K562 (cell line): Measurements from ENCODE around the gene MLC1. TPM values are rescaled to one million over a fixed set of nuclear protein-coding genes. Genes with fewer than 3 reads are reported as not detected.

ENCODE experiments used
- GTF2E2 ChIP-seq: fragments of 200-800 bp; sonication (Bioruptor generic); IDR thresholded peaks from 2 replicates; pipeline ENCODE4 v1.6.1; 2016; ENCODE audit warnings: missing genetic modification characterization, missing compliant biosample characterization
- KAT2B ChIP-seq: IDR thresholded peaks from one replicate; pipeline ENCODE4 v1.6.1; 2012; ENCODE audit warnings: low read depth, mild to moderate bottlenecking, control low read depth, inconsistent platforms, low read length, moderate library complexity
- RBM22 ChIP-seq: fragments of 200-400 bp; formaldehyde crosslinking; IDR thresholded peaks from 2 replicates; pipeline ENCODE4 v1.6.1; 2018; ENCODE audit warnings: low read length, low read depth; ENCODE audit not compliant: poor library complexity, severe bottlenecking
- SAP30 ChIP-seq: fragments of 200-600 bp; sonication (generic); IDR thresholded peaks from 2 replicates; pipeline ENCODE4 v1.6.1; 2012; ENCODE audit warnings: borderline replicate concordance, low read depth, mild to moderate bottlenecking, moderate library complexity, low read length, control low read depth, inconsistent platforms; ENCODE audit not compliant: insufficient read depth, poor library complexity, severe bottlenecking
- ZNF23 ChIP-seq: fragments of 250-450 bp; sonication (Bioruptor Pico); IDR thresholded peaks from 2 replicates; pipeline ENCODE4 v1.4.0; 2020; ENCODE audit warnings: mild to moderate bottlenecking
- ZNF551 ChIP-seq: fragments of 250-450 bp; sonication (Bioruptor Pico); IDR thresholded peaks from 2 replicates; pipeline ENCODE4 v1.5.0; 2021; ENCODE audit warnings: mild to moderate bottlenecking, moderate library complexity
- ZNF780A ChIP-seq: fragments of 250-450 bp; sonication (Bioruptor Pico); IDR thresholded peaks from 2 replicates; pipeline ENCODE4 v1.5.0; 2021; ENCODE audit warnings: mild to moderate bottlenecking
- polyA plus RNA-seq, 8 experiments: library from polyadenylated mRNA; depleted of rRNA in 4 of 8; stranded (reverse) in 5 of 8; unstranded in 3 of 8; fragments of >200 nt; fragmentation: Nextera tagmentation in 2 of 8; fragmentation: Illumina TruSeq in 1 of 8; extraction: Ambion mirVana in 2 of 8; extraction: Trizol in 1 of 8; gene quantifications; 2 replicates each; pipeline versions ENCODE4 v1.2.1 to v1.2.3, GENCODE V29; 2011 to 2014; ENCODE audit warnings: inconsistent platforms in 1 of 8, missing spikeins in 1 of 8
- total RNA-seq, 7 experiments: library from RNA; depleted of rRNA in 6 of 7; stranded (reverse); fragments of >200 nt in 6 of 7; fragmentation: Illumina TruSeq in 2 of 7; extraction: Trizol in 2 of 7; gene quantifications; 2 replicates each; pipeline versions ENCODE4 v1.2.1 to v1.2.3, GENCODE V29; 2011 to 2021; ENCODE audit warnings: low replicate concordance in 1 of 7
- TF ChIP-seq, protein P1 (sequence below): sonication (generic); formaldehyde crosslinking; IDR thresholded peaks from 2 replicates; pipeline ENCODE4 v1.8.1; 2023; ENCODE audit warnings: mild to moderate bottlenecking, missing genetic modification reagents
- TF ChIP-seq, protein P2 (sequence below): fragments of 250-450 bp; sonication (Bioruptor Pico); IDR thresholded peaks from 2 replicates; pipeline ENCODE4 v1.9.0; 2021; ENCODE audit warnings: mild to moderate bottlenecking
- TF ChIP-seq, protein P3 (sequence below): fragments of 450-650 bp; IDR thresholded peaks from 2 replicates; pipeline ENCODE4 v1.6.1; 2016; ENCODE audit warnings: mild to moderate bottlenecking, moderate library complexity
- TF ChIP-seq, protein P4 (sequence below): sonication (generic); formaldehyde crosslinking; IDR thresholded peaks from 2 replicates; pipeline ENCODE4 v1.8.0; 2022; ENCODE audit warnings: mild to moderate bottlenecking, missing genetic modification reagents

The MLC1 gene
- total and polyA plus RNA-seq, 9 of the 15 experiments (the other 6 are each of a cell fraction or from before 2014, with no cell fraction given) = 0.06 to 0.98 (median 0.39) TPM

DNA sequence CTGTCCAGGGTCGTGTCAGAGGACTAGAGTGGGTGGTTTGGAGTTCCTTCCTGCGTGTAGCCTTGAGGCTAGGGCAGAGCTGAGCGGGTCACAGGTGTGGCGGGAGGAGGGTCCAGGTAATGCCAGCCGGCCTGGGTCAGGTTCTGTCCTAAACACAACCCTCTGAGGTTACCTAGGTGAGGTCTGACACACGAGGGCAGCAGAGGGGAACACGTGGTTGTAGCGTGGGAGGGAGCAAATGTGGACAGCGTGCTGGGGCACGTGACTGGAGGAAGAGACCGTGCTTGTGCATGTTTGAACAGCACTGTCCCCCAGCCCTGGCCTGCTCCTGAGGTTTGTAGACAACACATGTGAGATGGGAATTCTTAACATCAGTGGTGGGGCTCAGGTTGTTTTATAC is 17.7 kb upstream of the MLC1 start (continued):
- TF ChIP-seq, protein P1, sequence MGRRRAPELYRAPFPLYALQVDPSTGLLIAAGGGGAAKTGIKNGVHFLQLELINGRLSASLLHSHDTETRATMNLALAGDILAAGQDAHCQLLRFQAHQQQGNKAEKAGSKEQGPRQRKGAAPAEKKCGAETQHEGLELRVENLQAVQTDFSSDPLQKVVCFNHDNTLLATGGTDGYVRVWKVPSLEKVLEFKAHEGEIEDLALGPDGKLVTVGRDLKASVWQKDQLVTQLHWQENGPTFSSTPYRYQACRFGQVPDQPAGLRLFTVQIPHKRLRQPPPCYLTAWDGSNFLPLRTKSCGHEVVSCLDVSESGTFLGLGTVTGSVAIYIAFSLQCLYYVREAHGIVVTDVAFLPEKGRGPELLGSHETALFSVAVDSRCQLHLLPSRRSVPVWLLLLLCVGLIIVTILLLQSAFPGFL = no peak
- TF ChIP-seq GTF2E2 (no peak), RBM22 (no peak), SAP30 (no peak), KAT2B (no peak), ZNF551 (CRISPR knock-in tag) (no peak), ZNF780A (no peak), ZNF23 (CRISPR knock-in tag) (no peak)
- TF ChIP-seq, protein P2, sequence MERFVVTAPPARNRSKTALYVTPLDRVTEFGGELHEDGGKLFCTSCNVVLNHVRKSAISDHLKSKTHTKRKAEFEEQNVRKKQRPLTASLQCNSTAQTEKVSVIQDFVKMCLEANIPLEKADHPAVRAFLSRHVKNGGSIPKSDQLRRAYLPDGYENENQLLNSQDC = no peak
- TF ChIP-seq, protein P3, sequence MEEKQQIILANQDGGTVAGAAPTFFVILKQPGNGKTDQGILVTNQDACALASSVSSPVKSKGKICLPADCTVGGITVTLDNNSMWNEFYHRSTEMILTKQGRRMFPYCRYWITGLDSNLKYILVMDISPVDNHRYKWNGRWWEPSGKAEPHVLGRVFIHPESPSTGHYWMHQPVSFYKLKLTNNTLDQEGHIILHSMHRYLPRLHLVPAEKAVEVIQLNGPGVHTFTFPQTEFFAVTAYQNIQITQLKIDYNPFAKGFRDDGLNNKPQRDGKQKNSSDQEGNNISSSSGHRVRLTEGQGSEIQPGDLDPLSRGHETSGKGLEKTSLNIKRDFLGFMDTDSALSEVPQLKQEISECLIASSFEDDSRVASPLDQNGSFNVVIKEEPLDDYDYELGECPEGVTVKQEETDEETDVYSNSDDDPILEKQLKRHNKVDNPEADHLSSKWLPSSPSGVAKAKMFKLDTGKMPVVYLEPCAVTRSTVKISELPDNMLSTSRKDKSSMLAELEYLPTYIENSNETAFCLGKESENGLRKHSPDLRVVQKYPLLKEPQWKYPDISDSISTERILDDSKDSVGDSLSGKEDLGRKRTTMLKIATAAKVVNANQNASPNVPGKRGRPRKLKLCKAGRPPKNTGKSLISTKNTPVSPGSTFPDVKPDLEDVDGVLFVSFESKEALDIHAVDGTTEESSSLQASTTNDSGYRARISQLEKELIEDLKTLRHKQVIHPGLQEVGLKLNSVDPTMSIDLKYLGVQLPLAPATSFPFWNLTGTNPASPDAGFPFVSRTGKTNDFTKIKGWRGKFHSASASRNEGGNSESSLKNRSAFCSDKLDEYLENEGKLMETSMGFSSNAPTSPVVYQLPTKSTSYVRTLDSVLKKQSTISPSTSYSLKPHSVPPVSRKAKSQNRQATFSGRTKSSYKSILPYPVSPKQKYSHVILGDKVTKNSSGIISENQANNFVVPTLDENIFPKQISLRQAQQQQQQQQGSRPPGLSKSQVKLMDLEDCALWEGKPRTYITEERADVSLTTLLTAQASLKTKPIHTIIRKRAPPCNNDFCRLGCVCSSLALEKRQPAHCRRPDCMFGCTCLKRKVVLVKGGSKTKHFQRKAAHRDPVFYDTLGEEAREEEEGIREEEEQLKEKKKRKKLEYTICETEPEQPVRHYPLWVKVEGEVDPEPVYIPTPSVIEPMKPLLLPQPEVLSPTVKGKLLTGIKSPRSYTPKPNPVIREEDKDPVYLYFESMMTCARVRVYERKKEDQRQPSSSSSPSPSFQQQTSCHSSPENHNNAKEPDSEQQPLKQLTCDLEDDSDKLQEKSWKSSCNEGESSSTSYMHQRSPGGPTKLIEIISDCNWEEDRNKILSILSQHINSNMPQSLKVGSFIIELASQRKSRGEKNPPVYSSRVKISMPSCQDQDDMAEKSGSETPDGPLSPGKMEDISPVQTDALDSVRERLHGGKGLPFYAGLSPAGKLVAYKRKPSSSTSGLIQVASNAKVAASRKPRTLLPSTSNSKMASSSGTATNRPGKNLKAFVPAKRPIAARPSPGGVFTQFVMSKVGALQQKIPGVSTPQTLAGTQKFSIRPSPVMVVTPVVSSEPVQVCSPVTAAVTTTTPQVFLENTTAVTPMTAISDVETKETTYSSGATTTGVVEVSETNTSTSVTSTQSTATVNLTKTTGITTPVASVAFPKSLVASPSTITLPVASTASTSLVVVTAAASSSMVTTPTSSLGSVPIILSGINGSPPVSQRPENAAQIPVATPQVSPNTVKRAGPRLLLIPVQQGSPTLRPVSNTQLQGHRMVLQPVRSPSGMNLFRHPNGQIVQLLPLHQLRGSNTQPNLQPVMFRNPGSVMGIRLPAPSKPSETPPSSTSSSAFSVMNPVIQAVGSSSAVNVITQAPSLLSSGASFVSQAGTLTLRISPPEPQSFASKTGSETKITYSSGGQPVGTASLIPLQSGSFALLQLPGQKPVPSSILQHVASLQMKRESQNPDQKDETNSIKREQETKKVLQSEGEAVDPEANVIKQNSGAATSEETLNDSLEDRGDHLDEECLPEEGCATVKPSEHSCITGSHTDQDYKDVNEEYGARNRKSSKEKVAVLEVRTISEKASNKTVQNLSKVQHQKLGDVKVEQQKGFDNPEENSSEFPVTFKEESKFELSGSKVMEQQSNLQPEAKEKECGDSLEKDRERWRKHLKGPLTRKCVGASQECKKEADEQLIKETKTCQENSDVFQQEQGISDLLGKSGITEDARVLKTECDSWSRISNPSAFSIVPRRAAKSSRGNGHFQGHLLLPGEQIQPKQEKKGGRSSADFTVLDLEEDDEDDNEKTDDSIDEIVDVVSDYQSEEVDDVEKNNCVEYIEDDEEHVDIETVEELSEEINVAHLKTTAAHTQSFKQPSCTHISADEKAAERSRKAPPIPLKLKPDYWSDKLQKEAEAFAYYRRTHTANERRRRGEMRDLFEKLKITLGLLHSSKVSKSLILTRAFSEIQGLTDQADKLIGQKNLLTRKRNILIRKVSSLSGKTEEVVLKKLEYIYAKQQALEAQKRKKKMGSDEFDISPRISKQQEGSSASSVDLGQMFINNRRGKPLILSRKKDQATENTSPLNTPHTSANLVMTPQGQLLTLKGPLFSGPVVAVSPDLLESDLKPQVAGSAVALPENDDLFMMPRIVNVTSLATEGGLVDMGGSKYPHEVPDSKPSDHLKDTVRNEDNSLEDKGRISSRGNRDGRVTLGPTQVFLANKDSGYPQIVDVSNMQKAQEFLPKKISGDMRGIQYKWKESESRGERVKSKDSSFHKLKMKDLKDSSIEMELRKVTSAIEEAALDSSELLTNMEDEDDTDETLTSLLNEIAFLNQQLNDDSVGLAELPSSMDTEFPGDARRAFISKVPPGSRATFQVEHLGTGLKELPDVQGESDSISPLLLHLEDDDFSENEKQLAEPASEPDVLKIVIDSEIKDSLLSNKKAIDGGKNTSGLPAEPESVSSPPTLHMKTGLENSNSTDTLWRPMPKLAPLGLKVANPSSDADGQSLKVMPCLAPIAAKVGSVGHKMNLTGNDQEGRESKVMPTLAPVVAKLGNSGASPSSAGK = peak; percentile 99
- TF ChIP-seq, protein P4, sequence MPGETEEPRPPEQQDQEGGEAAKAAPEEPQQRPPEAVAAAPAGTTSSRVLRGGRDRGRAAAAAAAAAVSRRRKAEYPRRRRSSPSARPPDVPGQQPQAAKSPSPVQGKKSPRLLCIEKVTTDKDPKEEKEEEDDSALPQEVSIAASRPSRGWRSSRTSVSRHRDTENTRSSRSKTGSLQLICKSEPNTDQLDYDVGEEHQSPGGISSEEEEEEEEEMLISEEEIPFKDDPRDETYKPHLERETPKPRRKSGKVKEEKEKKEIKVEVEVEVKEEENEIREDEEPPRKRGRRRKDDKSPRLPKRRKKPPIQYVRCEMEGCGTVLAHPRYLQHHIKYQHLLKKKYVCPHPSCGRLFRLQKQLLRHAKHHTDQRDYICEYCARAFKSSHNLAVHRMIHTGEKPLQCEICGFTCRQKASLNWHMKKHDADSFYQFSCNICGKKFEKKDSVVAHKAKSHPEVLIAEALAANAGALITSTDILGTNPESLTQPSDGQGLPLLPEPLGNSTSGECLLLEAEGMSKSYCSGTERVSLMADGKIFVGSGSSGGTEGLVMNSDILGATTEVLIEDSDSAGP (CRISPR knock-in tag) = no peak
